Endothelial cell of umbilical vein (primary cell): Measurements from ENCODE around the gene GAB2. TPM values are rescaled to one million over a fixed set of nuclear protein-coding genes. Genes with fewer than 3 reads are reported as not detected.

Experiments used
- BruUV-seq: library from RNA; stranded (reverse); fragments of 400-500 nt; replicated peaks from 2 replicates; lab custom pipeline; 2021; lab: Mats Ljungman, UMichigan
- CTCF ChIA-PET: fragments of 300-600, 350-600 bp; sonication (Branson Sonifier 250); formaldehyde crosslinking; loops from one replicate; lab custom pipeline; 2021; ENCODE audit warnings: antibody characterized with exemption, inconsistent platforms; lab: Charles Lee
- POLR2A ChIA-PET: fragments of 300-600, 350-600 bp; sonication (Branson Sonifier 250); formaldehyde crosslinking; loops from one replicate; lab custom pipeline; 2021; ENCODE audit warnings: antibody characterized with exemption, inconsistent platforms; lab: Charles Lee
- DNase-seq: peaks from one replicate; pipeline ENCODE4 v3.0.0-alpha.2; 2011; ENCODE audit warnings: low read depth, low spot score
- FAIRE-seq: peaks from 2 replicates; lab custom pipeline; 2011; peaks lifted over from hg19 to GRCh38; lab: Jason Lieb, UNC
- H2AFZ ChIP-seq: 2 replicates; pipeline ENCODE4 v1.6.0; 2012; ENCODE audit warnings: low read depth, low read length, control low read depth, inconsistent platforms
- H3K27ac ChIP-seq: 2 replicates; pipeline ENCODE4 v1.5.1; 2011; ENCODE audit warnings: low read depth, mild to moderate bottlenecking, control low read depth, low read length, moderate library complexity; ENCODE audit not compliant: insufficient read depth
- H3K27me3 ChIP-seq, 2 experiments: 2 replicates each; pipeline versions ENCODE4 v1.6.0 to v1.6.1; 2011; ENCODE audit warnings: low read length in 2 of 2, mixed read lengths in 1 of 2; ENCODE audit not compliant: control insufficient read depth in 2 of 2, insufficient read depth in 2 of 2
- H3K36me3 ChIP-seq, 2 experiments: 2 replicates in 1 of 2; 3 replicates in 1 of 2; pipeline ENCODE4 v1.5.1; 2011; ENCODE audit warnings: low read length in 2 of 2, mild to moderate bottlenecking in 1 of 2, moderate library complexity in 1 of 2; ENCODE audit not compliant: control insufficient read depth in 2 of 2, insufficient read depth in 2 of 2; ENCODE audit errors: extremely low read depth in 1 of 2
- H3K4me1 ChIP-seq: 3 replicates; pipeline ENCODE4 v1.5.1; 2011; ENCODE audit warnings: mild to moderate bottlenecking, low read length; ENCODE audit not compliant: control insufficient read depth, insufficient read depth; ENCODE audit errors: extremely low read depth
- H3K4me2 ChIP-seq: 2 replicates; pipeline ENCODE4 v1.6.1; 2011; ENCODE audit warnings: low read length, control low read depth, mixed read lengths; ENCODE audit not compliant: insufficient read depth
- H3K4me3 ChIP-seq, 3 experiments: fragments of 200-600 bp in 1 of 3; sonication (generic), shearing (Covaris generic) in 1 of 3; replicated peaks in 1 of 3; 2 replicates each; pipeline ENCODE4 v1.5.1; 2011 to 2016; ENCODE audit warnings: control low read depth in 3 of 3, low read length in 3 of 3, mild to moderate bottlenecking in 2 of 3, inconsistent platforms in 1 of 3, low read depth in 1 of 3, moderate library complexity in 1 of 3; ENCODE audit not compliant: insufficient read depth in 1 of 3
- H3K79me2 ChIP-seq: 2 replicates; pipeline ENCODE4 v1.6.0; 2012; ENCODE audit warnings: low read length, inconsistent platforms; ENCODE audit not compliant: control insufficient read depth, insufficient read depth
- H3K9ac ChIP-seq: replicated peaks from 2 replicates; pipeline ENCODE3; 2011; ENCODE audit warnings: low read length, control low read depth; ENCODE audit not compliant: insufficient read depth; ENCODE audit errors: extremely low read depth
- H3K9me1 ChIP-seq: replicated peaks from 3 replicates; pipeline ENCODE4 v1.6.0; 2011; ENCODE audit warnings: mild to moderate bottlenecking, low read length; ENCODE audit not compliant: control insufficient read depth, insufficient read depth; ENCODE audit errors: extremely low read depth
- H3K9me3 ChIP-seq: replicated peaks from 2 replicates; pipeline ENCODE4 v1.5.1; 2012; ENCODE audit warnings: low read length, inconsistent platforms; ENCODE audit not compliant: control insufficient read depth, insufficient read depth
- H4K20me1 ChIP-seq: replicated peaks from 2 replicates; pipeline ENCODE3; 2011; ENCODE audit warnings: mild to moderate bottlenecking, low read length; ENCODE audit not compliant: control insufficient read depth, insufficient read depth; ENCODE audit errors: extremely low read depth
- CTCF ChIP-seq, 2 donors: IDR thresholded peaks; 1 replicate in 1 of 2; 2 replicates in 1 of 2; pipeline ENCODE4 v1.5.1; 2011; ENCODE audit warnings: low read length in 2 of 2, mild to moderate bottlenecking in 2 of 2, moderate library complexity in 2 of 2, control low read depth in 1 of 2, inconsistent platforms in 1 of 2, low read depth in 1 of 2; ENCODE audit not compliant: insufficient read depth in 1 of 2; ENCODE audit errors: extremely low read depth in 1 of 2
- EZH2 ChIP-seq: IDR thresholded peaks from 2 replicates; pipeline ENCODE4 v1.6.1; 2012; ENCODE audit warnings: borderline replicate concordance, low read depth, mild to moderate bottlenecking, moderate library complexity, low read length, inconsistent platforms; ENCODE audit not compliant: severe bottlenecking
- FOS ChIP-seq: IDR thresholded peaks from 2 replicates; pipeline ENCODE4 v1.6.1; 2011; ENCODE audit warnings: mild to moderate bottlenecking, low read length, moderate library complexity, borderline replicate concordance; ENCODE audit not compliant: insufficient read depth
- GATA2 ChIP-seq: IDR thresholded peaks from 2 replicates; pipeline ENCODE4 v1.7.0; 2011; ENCODE audit warnings: low read depth, mild to moderate bottlenecking, moderate library complexity, mixed read lengths, low read length; ENCODE audit not compliant: insufficient read length, insufficient read depth
- JUN ChIP-seq: IDR thresholded peaks from 2 replicates; pipeline ENCODE4 v1.6.1; 2011; ENCODE audit warnings: borderline replicate concordance, low read depth; ENCODE audit not compliant: insufficient read length, insufficient read depth
- MYC ChIP-seq: IDR thresholded peaks from one replicate; pipeline ENCODE4 v1.6.1; 2011; ENCODE audit warnings: mild to moderate bottlenecking, low read depth, low read length
- POLR2A ChIP-seq: IDR thresholded peaks from 2 replicates; pipeline ENCODE4 v1.6.1; 2012; ENCODE audit warnings: low read depth, mild to moderate bottlenecking, control low read depth, low read length
- POLR2AphosphoS5 ChIP-seq: IDR thresholded peaks from 2 replicates; pipeline ENCODE4 v1.6.1; 2012; ENCODE audit warnings: low read depth, mild to moderate bottlenecking, control low read depth, low read length, moderate library complexity; ENCODE audit not compliant: insufficient read depth
- dilution Hi-C: fragments of 300-500 bp; cut with MboI; formaldehyde crosslinking; loops from one replicate; pipeline ENCODE4 v1.15.0; 2019; ENCODE audit warnings: low sequenced_read_pairs; ENCODE audit not compliant: extremely low pct_ligation_motif_present
- intact Hi-C: fragments of 100-400 bp; cut with micrococcal nuclease; formaldehyde crosslinking; loops from one replicate; pipeline ENCODE4 v1.10.0; 2022
- polyA plus RNA-seq, 4 experiments: library from polyadenylated mRNA; depleted of rRNA in 3 of 4; stranded (reverse) in 3 of 4; unstranded in 1 of 4; fragments of >200 nt; gene quantifications; 2 replicates each; pipeline versions ENCODE4 v1.2.1 to v1.2.3, GENCODE V29; 2011 to 2012; ENCODE audit warnings: missing spikeins in 1 of 4
- total RNA-seq: library from RNA; stranded (reverse); gene quantifications from 2 replicates; pipeline ENCODE4 v1.2.3, GENCODE V29; 2021
- TF ChIP-seq, protein P1 (sequence below): IDR thresholded peaks from 2 replicates; pipeline ENCODE4 v1.6.1; 2011; ENCODE audit not compliant: insufficient read depth, insufficient read length

Gene GAB2
- total and polyA plus RNA-seq, 2 donors (not counting 3 experiments of a cell fraction or from before 2014, with no cell fraction given), result 19.6 to 39.6 TPM

DNA sequence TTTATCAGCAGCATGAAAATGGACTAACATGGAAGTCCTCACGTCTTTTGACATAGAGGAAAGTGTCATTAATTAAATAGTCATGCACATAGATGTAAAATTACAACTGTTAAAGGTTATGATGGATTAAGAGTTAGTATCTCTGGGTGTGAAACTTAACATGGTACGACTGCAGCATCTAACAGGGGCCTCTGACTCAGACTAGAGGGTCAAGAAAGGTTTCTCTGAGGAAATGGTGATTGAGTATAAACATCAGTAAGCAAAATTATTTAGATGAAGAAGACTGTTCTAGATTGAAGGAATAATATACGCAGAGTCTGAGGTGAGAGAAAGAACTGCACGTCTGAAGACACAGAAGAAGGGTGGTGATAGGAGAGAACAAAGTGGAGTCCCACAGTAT is 42.1 kb upstream of the GAB2 start:
- H3K9me3 ChIP-seq, result no peaks in the 10 kb centered on the region
- no TSS peak for BruUV-seq
- dilution Hi-C loops, result no loop called here
- DNase-seq (peak; percentile 37), FAIRE-seq (no peak)
- POLR2A ChIA-PET, result no interaction called here
- TF ChIP-seq CTCF (IDR thresholded peaks at IDR 0.05; ENCODE audit: extremely low read depth in 1 of 2, insufficient read depth in 1 of 2, low read depth in 1 of 2, low read length in 2 of 2), result no peak
- peak; percentile 68 for TF ChIP-seq FOS
- CTCF ChIA-PET, result no interaction called here
- H3K4me3 ChIP-seq, result no peak overlapping the region
- no peak overlapping the region for H3K9ac ChIP-seq
- peaks cover 22% of the 10 kb centered on the region for H3K4me1 ChIP-seq
- H3K36me3 ChIP-seq, result peaks cover 0 to 3% of the 10 kb centered on the region in 2 experiments
- peak overlapping the region; percentile 54 for H3K4me2 ChIP-seq
- peak overlapping the region; percentile 53 for H3K27ac ChIP-seq
- intact Hi-C loops, result no loop called here
- no peak overlapping the region for H2AFZ ChIP-seq
- H4K20me1 ChIP-seq, result no peaks in the 10 kb centered on the region
- H3K79me2 ChIP-seq, result no peaks in the 10 kb centered on the region
- H3K9me1 ChIP-seq, result no peaks in the 10 kb centered on the region
- no peaks in the 10 kb centered on the region for H3K27me3 ChIP-seq

- Histone ChIP-seq H3K27ac (no peak overlapping the region), H4K20me1 (no peaks in the 10 kb centered on the region), H2AFZ (no peak overlapping the region), H3K4me1 (peaks cover 22% of the 10 kb centered on the region), H3K36me3 (peaks cover 0 to 3% of the 10 kb centered on the region in 2 experiments), H3K4me2 (no peak overlapping the region), H3K9me1 (no peaks in the 10 kb centered on the region), H3K4me3 (no peak overlapping the region), H3K27me3 (no peaks in the 10 kb centered on the region), H3K9ac (no peak overlapping the region), H3K79me2 (no peaks in the 10 kb centered on the region), H3K9me3 (no peaks in the 10 kb centered on the region)
- no peak for TF ChIP-seq POLR2AphosphoS5
- no peak for TF ChIP-seq FOS
- TF ChIP-seq JUN, result no peak
- no peak for TF ChIP-seq EZH2
- TF ChIP-seq POLR2A, result no peak
- no peak for TF ChIP-seq CTCF (IDR thresholded peaks at IDR 0.05; ENCODE audit: extremely low read depth in 1 of 2, insufficient read depth in 1 of 2, low read depth in 1 of 2, low read length in 2 of 2)
- TF ChIP-seq, protein P1, sequence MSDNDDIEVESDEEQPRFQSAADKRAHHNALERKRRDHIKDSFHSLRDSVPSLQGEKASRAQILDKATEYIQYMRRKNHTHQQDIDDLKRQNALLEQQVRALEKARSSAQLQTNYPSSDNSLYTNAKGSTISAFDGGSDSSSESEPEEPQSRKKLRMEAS, result no peak
- TF ChIP-seq GATA2, result no peak
- no peak for TF ChIP-seq MYC
- intact Hi-C loops (no loop called here), dilution Hi-C loops (no loop called here)
- FAIRE-seq (no peak), DNase-seq (no peak)
- ChIA-PET POLR2A (no interaction called here), CTCF (no interaction called here)
- no TSS peak for BruUV-seq
Observed at GRCh38 chr11:78457448-78457847, 39.8 kb upstream of the GAB2 start.
